DND-41 (cell line): ENCODE data around the gene PKD1.
"Not testable (repeated sequence)": the region's sequence is repeated elsewhere in the genome, so short reads cannot be mapped to it uniquely, and the experiment has no call there.

ENCODE experiments used
- EZH2 ChIP-seq: IDR thresholded peaks from 3 replicates; pipeline ENCODE4 v1.6.1; 2012; ENCODE audit warnings: borderline replicate concordance, low read depth, mild to moderate bottlenecking, moderate library complexity, low read length, inconsistent platforms; ENCODE audit not compliant: severe bottlenecking
- TF ChIP-seq, protein P1 (sequence below): IDR thresholded peaks from 2 replicates; pipeline ENCODE4 v1.5.1; 2012; ENCODE audit warnings: borderline replicate concordance, low read length, moderate library complexity, mild to moderate bottlenecking; ENCODE audit not compliant: poor library complexity, severe bottlenecking; ENCODE audit errors: extremely low read depth

DNA sequence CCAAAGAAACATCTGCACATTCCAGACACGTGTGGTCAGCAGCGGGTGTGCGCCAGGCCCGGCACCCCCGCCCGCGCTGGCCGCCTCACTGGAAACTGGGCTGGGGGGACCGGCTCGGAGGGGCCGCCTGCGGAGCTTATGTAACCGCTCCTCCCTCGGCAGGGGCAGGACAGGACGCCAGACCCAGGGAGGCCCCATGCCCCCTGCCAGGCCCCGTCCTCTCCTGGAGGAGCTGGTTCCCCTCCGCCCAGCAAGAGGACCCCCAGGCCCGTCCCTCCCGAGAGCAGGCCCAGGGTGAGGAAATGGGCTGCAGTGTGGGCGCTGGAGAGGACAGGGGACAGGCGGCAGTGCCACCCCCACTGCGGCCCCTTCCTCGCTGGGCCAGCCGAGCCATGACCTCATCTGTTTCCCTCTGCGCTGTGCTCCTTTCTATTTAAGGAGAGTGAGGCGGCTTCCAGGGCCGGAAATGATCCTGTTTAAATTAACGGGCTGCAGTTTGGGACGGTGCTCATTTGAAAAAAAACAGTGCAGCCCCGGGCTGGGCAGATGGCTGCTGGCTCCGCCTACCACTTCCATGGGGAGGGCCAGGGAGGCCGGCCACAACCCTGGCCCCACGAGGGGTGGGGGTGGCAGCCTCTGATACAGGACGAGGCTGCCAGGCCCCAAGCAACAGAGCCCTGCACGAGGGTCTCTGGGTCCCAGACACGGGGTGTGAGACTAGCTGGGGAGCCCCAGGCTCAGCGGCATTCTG, 10.8 kb downstream of the PKD1 start:
- TF ChIP-seq, protein P1, sequence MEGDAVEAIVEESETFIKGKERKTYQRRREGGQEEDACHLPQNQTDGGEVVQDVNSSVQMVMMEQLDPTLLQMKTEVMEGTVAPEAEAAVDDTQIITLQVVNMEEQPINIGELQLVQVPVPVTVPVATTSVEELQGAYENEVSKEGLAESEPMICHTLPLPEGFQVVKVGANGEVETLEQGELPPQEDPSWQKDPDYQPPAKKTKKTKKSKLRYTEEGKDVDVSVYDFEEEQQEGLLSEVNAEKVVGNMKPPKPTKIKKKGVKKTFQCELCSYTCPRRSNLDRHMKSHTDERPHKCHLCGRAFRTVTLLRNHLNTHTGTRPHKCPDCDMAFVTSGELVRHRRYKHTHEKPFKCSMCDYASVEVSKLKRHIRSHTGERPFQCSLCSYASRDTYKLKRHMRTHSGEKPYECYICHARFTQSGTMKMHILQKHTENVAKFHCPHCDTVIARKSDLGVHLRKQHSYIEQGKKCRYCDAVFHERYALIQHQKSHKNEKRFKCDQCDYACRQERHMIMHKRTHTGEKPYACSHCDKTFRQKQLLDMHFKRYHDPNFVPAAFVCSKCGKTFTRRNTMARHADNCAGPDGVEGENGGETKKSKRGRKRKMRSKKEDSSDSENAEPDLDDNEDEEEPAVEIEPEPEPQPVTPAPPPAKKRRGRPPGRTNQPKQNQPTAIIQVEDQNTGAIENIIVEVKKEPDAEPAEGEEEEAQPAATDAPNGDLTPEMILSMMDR: not testable (repeated sequence)
- not testable (repeated sequence) for TF ChIP-seq EZH2
